Stimulated activated CD4-positive, alpha-beta T cell treated with anti-CD3 and anti-CD28 coated beads, Interleukin-15, amount 100 ng/mL, for 48 hours (primary cell): ENCODE data around the gene MB.
"Not testable (repeated sequence)": the region's sequence is repeated elsewhere in the genome, so short reads cannot be mapped to it uniquely, and the experiment has no call there.

Experiments used
- DNase-seq, 2 donors: peaks; one replicate each; pipeline ENCODE4 v3.0.0-alpha.2; 2020; ENCODE audit warnings: low read depth in 2 of 2

The MB gene

DNA sequence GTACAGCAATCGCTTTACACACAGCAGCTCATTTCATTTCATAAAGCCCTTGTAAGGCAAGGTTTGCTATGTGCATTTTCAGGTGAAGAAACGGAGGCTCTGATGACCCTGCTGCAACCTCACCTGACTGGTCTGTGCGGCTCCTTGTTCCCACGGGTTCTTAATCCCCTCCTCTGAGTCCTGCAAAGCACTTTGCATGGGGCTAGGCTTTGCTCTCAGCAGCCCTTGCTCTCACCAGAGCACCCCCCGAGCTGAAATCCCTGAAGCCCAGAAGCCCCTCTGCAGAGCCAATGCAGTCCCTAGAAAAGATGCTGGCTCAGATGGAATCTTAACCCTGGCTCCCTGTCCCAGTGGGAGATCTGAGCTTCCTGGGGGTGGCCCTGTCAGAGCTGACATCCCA lies 20.1 kb upstream of the MB start:
- DNase-seq: no peak

DNA sequence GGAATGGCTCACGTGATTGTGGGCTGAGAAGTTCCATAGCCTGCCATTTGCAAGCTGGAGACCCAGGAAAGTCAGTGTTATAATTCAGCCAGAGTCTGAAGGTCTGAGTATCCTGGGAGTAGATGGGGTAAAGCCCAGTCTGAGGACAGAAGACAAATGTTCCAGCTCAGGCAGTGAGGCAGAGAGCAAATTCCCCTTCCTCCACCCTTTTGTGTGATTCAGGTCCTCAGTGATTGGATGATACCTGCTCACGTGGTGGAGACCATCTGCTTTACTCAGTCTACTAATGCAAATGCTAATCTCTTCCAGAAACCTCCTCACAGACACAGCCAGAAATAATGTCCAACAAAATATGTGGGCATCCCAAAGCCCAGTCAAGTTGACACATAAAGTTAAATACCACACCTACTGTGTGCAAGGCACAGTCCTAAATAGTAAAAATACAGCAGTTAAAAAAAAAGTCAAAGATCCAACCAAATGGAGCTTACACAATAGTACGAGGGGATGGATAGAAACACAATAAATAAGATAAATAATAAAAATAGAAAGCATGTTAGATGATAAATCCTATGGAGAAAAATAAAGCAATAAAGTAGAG lies 17.9 kb upstream of the MB start:
- DNase-seq: no peak

DNA sequence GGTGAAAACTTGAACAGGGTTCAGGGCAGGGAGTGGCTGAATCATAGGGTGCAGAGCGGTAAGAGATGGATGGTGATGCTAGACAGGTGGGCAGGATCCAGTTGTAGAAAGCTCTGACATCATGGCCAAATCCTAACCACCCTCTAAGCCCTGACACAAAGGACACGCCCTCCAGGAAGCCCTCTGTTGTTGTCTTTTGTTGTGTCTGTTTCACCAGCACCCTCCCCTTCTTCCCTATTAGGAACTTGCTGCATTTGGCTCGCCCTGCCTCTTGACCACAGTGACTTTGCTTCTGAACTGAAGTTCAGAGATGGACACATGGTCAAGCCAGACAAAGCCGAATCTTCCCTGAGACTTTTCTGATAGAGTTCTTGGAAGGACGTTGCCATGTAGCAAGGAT lies 16.9 kb upstream of the MB start:
- DNase-seq: no peak

DNA sequence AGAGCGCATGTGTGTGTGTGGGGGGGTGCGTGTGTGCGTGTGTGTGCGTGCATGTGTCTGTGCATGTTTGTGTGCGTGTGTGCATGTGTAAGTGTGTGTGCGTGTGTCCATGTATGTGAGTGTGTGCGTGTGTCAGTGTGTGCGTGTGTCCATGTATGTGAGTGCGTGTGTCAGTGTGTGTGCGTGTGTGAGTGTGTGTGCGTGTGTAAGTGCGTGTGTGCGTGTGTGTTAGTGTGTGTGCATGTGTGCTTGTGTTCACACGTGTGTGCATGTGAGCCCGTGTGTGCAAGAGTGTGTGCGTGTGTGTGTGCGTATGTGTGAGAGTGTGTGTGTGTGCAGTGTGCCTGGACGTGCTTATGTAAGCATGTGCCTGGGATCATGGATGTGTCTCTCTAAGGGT lies 16.4 kb upstream of the MB start:
- DNase-seq: no peak

DNA sequence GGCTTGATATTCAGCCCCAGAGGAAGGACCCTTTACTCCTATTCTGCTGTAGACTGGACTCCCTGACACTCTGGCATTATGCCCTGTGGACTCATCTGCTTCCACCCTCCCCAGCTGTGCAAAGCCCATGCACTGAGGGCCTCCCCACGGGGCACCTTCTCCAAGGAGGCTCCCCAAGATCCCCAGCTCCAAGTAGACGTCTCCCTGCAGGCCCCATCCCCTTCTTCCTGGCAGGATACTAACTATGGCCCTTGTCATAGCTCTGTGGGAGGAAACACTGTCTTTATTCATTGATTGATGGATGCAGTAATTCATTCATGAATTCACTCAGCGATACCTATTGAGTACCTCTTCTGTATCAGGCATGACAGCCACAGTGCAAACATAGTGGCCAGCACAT lies 15.8 kb upstream of the MB start:
- no peak for DNase-seq

DNA sequence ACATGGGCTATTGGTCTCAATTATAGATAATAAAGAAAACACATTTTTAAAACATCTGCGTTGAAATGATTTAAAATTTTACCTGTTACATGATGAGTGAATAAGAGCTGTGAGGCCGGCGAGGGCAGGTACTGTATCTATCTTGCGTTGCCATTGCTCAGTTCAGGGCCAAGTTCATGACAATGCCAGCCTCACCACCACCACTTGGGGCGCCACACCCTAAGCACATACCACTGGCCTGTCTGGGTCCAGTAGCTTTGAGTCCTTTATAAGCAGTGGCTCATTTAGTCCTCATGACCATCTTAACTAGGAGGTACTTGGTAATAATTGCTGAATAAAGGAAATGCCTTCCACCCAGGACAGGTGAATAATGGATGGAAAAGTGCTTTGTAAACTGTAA lies 14.5 kb upstream of the MB start:
- peak in 1 of 2 donors; percentile 22 for DNase-seq

DNA sequence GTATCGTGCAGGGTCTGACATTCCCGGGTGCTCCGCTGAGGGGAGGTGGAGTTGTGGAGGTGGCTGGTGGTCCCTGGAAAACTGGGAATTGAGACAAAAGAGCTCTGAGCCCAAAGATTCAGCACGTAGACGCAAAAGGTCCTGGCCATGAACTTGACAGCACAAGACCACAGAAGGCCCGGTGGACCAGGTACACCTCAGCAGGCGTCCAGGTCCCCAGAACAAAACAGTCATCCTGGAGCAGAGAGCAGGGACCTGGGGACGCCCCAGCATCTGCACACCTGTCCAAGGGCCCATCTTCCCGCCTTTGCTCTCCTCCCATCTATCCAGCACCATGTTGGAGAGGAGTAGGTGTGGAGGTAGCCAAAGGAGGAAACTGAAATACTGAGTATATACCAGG lies 13.8 kb upstream of the MB start:
- no peak for DNase-seq

DNA sequence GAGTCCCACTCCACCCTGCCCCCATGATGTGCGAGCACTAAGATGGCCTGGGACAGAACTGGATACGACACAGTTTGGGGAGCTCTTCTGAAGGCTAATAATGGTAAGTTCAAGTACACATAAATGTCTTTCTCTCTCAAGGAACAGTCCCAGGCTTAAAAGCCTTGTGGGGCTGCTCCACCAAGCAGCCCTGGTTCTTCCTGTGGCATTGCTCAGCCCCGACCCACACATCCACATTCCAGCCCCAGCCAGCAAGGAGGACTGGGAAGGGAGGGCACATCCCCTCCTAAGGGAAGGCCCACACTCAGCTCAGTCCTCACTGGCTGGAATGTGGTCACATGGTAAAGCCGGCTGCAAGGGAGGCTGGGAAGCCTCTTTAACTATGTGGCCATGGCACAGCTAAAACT lies 13.3 kb upstream of the MB start:
- no peak for DNase-seq

DNA sequence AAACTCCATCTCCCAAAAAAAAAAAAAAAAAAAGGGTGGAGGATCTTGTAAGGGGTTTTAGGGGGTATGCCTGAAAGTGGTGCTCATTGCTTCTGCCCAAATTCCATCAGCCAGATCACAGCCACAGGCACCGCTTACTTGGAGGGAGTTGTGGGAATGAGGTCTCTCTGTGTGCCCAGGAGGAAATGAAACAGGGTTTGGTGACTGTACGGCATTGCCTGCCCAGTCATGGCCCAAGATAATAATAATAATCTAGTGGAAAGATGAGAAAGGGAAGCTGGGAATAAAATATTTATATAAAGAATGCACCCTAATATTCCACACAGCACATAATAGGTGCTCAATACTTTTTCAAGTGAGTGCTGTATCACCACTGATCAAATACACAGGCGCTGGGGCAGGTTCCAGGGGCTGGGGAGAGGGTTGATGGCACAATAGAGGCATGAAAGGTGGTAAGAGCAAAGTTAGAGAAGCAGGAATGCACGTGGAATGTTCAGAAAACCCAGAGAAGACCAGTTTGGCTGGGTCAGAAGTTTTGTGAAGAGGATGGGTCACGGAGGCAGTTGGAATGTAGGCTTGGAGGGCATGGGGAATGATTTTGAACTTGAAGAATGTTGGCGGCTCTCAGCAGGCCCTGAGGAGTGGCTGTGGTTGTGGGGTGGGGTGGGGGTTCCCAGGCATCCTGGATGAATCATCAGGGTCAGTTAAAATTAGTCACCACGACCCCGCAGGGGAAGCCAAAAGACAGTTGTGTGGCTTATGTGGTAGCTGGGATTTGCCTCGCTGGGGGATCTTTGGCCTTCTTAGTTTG lies 12.5 kb upstream of the MB start:
- DNase-seq: peak in 1 of 2 donors; percentile 27

DNA sequence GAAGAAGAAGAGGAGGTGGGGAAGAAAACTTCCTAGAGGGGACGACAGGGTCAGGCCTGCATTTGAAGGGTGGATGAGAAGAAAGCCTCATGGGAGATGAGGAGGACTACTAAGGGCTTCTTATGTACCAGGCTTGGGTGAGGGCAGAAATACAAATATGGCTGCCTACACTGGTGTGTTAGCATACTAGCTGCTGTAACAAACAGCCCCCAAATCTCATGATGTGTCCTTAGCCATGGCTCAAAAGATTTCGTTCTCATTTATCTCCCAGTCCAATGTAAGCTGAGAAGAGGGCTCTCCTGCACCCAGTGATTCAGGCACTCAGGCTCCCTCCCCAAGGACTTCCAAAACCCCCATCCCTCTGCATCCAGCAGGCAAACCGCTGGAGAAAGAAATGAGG lies 11.6 kb upstream of the MB start:
- no peak for DNase-seq

DNA sequence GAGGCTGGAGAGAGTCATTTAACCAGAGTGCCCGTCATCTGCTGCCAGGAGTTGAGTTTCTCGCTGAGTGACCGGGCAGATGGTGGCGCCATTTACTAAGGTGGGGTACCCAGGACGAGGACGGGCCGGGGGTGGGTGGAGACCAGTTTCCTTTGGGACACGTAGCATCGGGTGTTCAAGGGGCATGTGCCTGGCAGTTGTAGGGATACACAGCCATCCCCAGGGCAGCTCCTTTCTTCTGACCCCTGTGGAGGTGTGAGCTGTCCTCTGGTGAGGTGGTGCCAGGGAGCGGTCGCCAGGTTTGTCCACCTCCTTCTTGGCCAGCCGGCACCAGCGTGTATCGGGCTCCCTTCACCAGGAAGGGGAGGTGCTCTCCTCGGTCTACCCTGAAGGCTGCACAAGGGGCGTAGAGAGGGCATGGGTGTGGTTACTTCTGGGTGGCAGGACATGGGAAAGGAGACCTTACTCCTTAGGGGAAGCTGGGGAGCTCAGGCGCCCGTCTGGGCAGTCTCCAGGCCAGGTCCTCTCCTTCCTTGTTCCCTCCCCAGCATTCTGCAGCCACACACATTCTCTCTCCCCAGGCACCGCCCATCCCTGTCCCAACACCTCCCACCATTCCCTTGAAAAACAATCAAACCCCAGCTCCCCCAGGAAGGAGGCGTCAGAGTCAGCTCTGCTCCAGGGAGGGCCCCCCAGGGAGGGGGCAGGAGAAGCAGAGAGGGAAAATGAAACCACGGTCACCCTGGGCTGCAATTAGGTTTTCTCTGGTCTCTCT lies 10.3 kb upstream of the MB start:
- DNase-seq: peak; percentile 29 to 58

DNA sequence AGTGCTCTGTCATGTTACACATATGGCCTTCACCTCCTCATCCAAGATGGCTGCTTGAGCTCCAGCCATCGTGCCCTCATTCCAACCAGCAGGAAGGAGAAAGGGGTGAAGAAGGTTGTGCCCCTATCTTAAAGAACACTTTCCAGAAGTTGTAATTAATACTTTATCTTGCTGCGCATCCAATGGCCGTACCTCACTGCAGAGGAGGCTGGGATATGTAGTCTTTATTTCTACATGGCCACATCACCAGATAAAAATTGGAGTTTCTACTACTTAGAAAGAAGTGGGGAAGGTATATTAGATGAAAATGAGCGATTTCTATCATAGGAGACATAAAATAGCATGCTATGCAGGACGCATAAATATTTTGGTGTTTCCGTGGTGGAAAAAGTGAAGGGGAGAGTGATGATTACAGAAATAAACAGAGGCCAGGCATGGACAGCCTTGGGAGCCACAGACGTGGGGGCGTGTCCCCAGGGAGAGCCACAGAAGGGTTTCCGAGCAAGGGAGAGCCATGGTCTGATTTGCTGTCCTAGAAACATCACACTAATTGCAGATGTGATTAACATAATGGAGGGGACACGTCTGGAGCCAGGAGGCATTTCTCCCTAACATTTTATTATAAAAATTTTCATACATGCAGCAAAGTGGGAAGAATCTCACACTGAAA lies 8.8 kb upstream of the MB start:
- no peak for DNase-seq

DNA sequence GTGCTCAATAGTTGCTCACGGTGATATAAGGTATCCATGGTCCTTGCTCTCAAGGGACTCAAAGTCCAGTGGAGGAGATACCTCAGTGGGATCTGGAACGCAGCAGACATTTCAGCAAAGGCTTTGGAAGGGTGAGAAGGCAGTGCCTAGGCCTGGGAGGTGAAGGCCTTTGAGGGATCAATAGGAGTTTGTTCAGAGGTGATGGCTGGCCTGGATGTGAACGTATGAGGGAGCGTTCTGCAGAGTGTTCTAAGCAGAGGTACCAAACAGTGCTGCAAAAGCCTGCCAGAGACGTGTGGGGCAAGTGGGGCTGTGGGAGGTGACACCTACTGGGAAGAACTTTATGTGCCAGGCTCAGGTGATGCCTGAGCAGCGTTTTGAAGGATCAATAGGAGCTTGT lies 7.4 kb upstream of the MB start:
- DNase-seq: no peak

DNA sequence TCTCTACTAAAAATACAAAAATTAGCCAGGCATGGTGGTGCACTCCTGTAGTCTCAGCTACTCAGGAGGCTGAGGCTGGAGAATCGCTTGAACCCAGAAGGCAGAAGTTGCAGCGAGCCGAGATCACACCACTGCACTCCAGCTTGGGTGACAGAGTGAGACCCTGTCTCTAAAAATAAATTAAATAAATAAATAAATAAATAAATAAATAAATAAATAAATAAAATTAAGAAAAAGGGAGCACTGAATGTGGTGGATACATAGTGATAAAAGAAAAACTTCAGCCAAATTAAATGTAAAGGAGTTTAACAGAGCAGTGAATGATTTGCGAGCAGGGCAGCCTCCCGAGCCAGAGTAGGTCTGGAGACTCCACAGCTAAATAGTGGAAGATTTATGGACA lies 6.8 kb upstream of the MB start:
- not testable (repeated sequence) for DNase-seq

DNA sequence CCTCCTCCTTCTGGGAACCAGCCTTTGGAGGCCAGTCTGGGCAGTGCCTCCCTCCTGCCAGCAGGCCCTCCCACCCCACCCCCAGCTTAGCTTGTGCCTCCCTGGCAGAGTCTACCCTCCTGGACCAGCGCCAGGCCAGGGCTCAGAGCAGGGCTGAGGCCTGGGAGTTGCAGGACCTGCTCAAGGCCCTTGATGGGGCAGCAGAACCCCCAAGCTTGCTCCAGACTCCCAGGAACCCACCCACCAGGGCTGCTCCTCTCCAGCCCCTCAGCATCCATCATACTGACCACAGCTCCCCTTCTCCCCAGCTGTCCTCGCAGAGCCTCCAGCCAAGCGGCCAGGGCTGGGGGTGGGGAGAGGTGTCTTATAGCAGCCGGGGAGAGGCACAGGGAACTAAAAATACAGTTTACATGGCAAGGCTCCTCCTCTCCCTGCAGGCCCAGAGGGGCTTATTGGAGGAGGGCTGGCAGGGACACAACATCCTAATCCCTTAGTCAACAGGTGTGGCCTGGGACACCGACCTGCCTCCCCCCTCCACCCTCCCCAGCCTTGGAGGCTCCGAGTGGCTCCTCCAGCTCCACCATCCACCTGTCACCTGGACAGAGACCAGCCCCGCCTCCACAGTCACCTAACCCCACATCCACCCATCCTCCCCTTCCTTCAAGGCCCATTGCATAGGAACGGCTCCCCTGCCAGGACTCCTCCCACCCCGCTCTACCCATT lies 5.2 kb upstream of the MB start:
- DNase-seq: no peak

DNA sequence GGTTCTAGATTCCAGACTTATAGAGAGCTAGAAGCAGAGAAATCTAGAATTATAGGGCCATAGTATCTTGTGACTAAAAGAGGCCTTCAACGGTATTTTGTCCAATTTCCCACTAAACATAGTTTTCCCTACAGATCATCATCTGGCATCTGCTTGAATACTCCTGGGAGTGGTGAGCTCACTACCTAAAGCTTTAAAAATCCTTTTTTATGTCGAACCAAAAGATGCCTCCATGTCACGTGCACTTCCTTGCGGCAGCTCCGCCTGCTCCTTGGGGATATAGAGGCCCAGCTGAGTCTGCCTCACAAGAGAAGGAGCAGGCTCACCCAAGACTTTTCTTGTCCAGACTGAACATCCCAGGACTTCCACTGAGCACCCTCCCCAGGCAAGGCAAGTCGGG lies 4.3 kb upstream of the MB start:
- DNase-seq: no peak

DNA sequence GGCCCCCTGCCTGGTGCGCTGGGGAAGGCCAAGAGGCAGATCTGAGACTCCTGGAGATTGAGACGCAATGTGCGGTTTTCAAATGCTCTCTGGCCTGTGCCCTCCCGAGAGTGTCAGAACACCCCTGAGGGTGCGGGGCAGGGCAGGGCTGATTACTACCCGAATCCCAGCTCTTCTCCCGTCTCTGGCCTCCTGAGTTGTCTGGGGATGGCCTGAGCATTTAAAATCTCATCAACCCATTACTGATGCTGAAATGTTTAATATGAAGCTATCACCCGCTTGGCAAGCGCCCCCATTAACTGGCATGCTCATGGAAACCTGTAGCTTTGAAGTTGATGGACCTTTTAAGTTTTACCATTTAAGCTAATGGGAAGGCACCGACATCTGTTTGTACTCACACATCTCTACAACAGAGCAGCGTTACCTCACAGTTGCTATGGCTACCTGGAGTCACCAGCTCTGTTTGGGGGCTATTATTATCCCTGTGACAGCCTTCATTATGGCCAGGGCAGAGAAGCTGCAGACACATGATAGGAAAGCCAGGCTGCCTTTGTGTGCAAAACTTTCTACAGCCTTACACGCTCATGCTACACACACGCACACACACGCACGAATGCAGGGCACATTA lies 3.6 kb upstream of the MB start:
- no peak for DNase-seq

DNA sequence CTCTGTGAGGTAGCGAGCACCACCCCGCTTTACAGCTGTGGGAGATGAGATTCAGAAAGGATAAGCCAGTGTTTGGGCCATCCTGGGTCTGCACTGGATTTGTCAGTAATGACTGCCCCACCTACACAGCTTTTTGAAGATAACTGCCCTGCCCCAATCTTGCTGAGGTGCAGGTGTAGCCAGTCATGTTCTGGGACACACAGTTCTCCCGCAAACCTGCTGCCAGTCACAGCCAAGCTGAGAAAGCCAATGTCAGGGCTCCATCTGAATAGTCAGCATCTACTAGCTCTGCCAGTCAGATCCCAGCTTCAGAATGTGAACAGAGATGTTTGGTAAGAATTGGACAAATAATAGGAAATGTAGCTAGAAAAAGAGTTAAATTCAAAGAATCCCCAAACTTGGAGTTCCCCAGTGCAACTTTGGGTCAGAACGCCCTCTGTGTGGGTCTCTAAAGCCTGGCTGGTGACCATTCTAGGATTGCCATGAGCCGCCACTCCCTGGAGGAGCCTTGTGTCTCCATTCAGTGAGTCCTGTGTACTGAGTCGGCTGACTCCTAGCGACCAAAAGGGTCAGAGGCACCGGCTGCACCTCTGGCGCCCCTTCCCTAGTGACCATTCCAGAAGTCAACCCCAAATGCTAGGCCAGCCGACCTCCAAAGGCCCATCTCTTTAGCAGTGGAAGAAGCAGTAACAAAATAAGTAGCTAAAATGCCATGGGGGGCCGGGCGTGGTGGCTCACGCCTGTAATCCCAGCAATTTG lies 2.4 kb upstream of the MB start:
- DNase-seq: no peak

DNA sequence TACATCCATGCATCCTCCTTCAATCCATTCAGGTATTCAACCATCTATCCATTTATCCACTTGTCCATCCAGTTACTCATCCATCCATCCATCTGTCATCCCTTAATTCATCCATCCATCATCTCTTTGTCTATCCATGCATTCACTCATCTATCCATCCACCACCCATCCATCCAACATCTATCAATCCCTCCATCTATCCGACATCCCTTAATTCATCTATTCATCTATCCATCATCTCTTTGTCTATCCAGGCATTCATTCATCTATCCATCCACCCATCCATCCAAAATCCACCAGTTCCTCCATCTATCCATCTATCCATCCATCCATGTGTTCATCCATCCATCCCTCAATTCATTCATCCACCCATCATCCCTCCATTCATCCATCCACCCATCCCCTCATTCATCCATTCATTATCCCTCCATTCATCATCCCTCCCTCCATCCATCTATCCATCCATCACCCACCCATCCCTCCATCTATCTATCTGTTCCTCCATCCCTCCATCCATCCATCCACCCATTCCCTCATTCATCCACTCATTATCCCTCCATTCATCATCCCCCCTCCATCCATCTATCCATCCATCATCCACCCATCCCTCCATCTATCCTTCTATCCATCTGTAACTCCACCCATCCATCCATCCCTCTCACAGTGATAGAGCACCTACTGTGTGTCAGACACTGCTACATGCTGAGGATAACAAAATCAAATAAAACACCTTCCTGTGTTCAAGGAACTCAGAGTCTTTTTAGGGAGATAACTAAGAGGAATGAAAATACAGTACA lies 1.5 kb upstream of the MB start:
- DNase-seq: no peak

DNA sequence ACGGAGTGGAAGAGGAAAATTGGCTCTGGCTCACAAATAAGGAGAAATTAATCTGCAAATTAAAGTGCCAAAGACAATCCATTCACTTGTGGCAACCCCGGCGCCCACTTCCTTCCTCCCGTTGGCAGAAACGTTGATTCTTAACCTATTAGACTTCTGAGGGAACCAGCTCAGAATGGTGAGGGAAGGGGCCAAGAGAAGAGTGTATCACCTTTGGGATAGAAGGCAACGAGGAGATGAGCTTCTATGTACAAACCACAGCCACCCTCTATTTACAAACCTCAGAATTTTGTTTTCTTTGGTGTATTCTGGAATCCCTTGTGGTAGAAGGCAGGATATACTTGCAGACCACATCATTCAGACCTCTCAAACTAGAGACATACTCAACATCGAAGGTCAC lies 1.1 kb downstream of the MB start:
- no peak for DNase-seq
